T-cell (primary cell): ENCODE data around the gene TEKT3. TPM values are rescaled to one million over a fixed set of nuclear protein-coding genes. Genes with fewer than 3 reads are reported as not detected.

Source experiments
- ATAC-seq, 4 experiments: fragments of 200-7000 bp in 3 of 4; fragments of 150-1000 bp in 1 of 4; cut with Tn5 transposase; replicated peaks in 1 of 4; 1 replicate in 3 of 4; 2 replicates in 1 of 4; pipeline ENCODE4 v1.10.0; 2021; ENCODE audit warnings: moderate library complexity in 3 of 4, mild to moderate bottlenecking in 2 of 4, moderate number of reproducible peaks in 1 of 4
- CTCF ChIA-PET, 2 donors: fragments of 300-600 bp; sonication (Branson Sonifier 250); formaldehyde crosslinking; loops; one replicate each; lab custom pipeline; 2022; ENCODE audit warnings: antibody characterized with exemption in 2 of 2; lab: Charles Lee
- POLR2A ChIA-PET, 2 donors: fragments of 300-600 bp; sonication (Branson Sonifier 250); formaldehyde crosslinking; loops; one replicate each; lab custom pipeline; 2022; ENCODE audit warnings: antibody characterized with exemption in 2 of 2; lab: Charles Lee
- DNase-seq, 35 experiments: peaks; one replicate each; pipeline versions ENCODE4 v3.0.0 to v3.0.0-alpha.2; 2013 to 2023
- H3K27ac ChIP-seq: one replicate; pipeline ENCODE4 v1.5.1; 2013; ENCODE audit warnings: low read length
- H3K27me3 ChIP-seq, 2 experiments: replicated peaks in 1 of 2; 1 replicate in 1 of 2; 2 replicates in 1 of 2; pipeline versions ENCODE4 v1.6.1 to v1.7.0; 2013; ENCODE audit warnings: low read length in 1 of 2, mixed read lengths in 1 of 2; ENCODE audit not compliant: control insufficient read depth in 2 of 2, insufficient read depth in 2 of 2; ENCODE audit errors: extremely low read depth in 1 of 2
- H3K36me3 ChIP-seq, 2 donors: 1 replicate in 1 of 2; 2 replicates in 1 of 2; pipeline versions ENCODE4 v1.6.1 to v1.7.0; 2013; ENCODE audit warnings: low read length in 1 of 2; ENCODE audit not compliant: control insufficient read depth in 2 of 2, insufficient read depth in 1 of 2; ENCODE audit errors: extremely low read depth in 1 of 2
- H3K4me1 ChIP-seq, 2 experiments: 1 replicate in 1 of 2; 2 replicates in 1 of 2; pipeline versions ENCODE4 v1.6.1 to v1.7.0; 2013; ENCODE audit warnings: low read length in 2 of 2, mixed read lengths in 1 of 2; ENCODE audit not compliant: insufficient read depth in 2 of 2, control insufficient read depth in 1 of 2; ENCODE audit errors: extremely low read depth in 1 of 2
- H3K4me3 ChIP-seq, 2 donors: 1 replicate in 1 of 2; 2 replicates in 1 of 2; pipeline versions ENCODE4 v1.5.1 to v1.7.0; 2013; ENCODE audit warnings: mild to moderate bottlenecking in 2 of 2, low read length in 1 of 2, moderate library complexity in 1 of 2; ENCODE audit not compliant: control insufficient read depth in 1 of 2; ENCODE audit errors: extremely low read depth in 1 of 2
- H3K9me3 ChIP-seq: 2 replicates; pipeline ENCODE4 v1.7.0; 2013
- H3K27ac Mint-ChIP-seq, 2 donors: one replicate each; pipeline ENCODE4 v1.8.0; 2020 to 2021; ENCODE audit warnings: mild to moderate bottlenecking in 2 of 2, mixed read lengths in 2 of 2
- H3K27me3 Mint-ChIP-seq, 2 donors: one replicate each; pipeline ENCODE4 v1.8.0; 2021 to 2022; ENCODE audit warnings: mixed read lengths in 2 of 2
- H3K36me3 Mint-ChIP-seq: one replicate; pipeline ENCODE4 v1.8.0; 2021; ENCODE audit warnings: mixed read lengths
- H3K4me1 Mint-ChIP-seq, 3 donors: one replicate each; pipeline ENCODE4 v1.8.0; 2020 to 2022; ENCODE audit warnings: mixed read lengths in 3 of 3, mild to moderate bottlenecking in 1 of 3
- H3K4me3 Mint-ChIP-seq, 3 donors: one replicate each; pipeline ENCODE4 v1.8.0; 2020 to 2022; ENCODE audit warnings: mild to moderate bottlenecking in 3 of 3, mixed read lengths in 3 of 3, moderate library complexity in 3 of 3
- H3K9me3 Mint-ChIP-seq, 3 donors: one replicate each; pipeline ENCODE4 v1.8.0; 2020 to 2022; ENCODE audit warnings: mixed read lengths in 3 of 3
- WGBS: methylation state at CpG from one replicate; pipeline ENCODE4 v1.1.5; 2013; ENCODE audit warnings: missing lambda C conversion rate; ENCODE audit not compliant: insufficient coverage; 5-methylcytosine and 5-hydroxymethylcytosine counted together
- total RNA-seq, 35 experiments: library from RNA in 6 of 35; stranded (reverse) in 6 of 35; fragments of 120-200 nt in 1 of 35; gene quantifications; one replicate each; pipeline versions ENCODE4 v1.2.1 to v1.2.4 and lab custom pipeline; 2013 to 2026

TEKT3 gene
- total RNA-seq, 5 donors from 2014 or later (not counting 1 experiment from before 2014, with no cell fraction given) = 0.35 TPM; not detected in 4

- H3K4me3 Mint-ChIP-seq = no peak overlapping the region
- H3K4me1 Mint-ChIP-seq = no peaks in the 10 kb centered on the region
- no peak overlapping the region for H3K27ac Mint-ChIP-seq
- Histone ChIP-seq H3K27me3 (peaks cover 2 to 7% of the 10 kb centered on the region in 2 experiments), H3K36me3 (no peaks in the 10 kb centered on the region), H3K4me1 (no peaks in the 10 kb centered on the region), H3K9me3 (no peaks in the 10 kb centered on the region), H3K27ac (no peak overlapping the region), H3K4me3 (no peak overlapping the region)
- ChIA-PET POLR2A (no interaction called here), CTCF (no interaction called here)
- H3K9me3 Mint-ChIP-seq = no peaks in the 10 kb centered on the region
- WGBS = no CpG with 5 or more reads among the region's 6 CpGs
- peaks cover 9 to 10% of the 10 kb centered on the region in 2 donors for H3K27me3 Mint-ChIP-seq
- H3K36me3 Mint-ChIP-seq = no peaks in the 10 kb centered on the region
- DNase-seq (no peak), ATAC-seq (no peak)
Measured at GRCh38 chr17:15301845-15302244, 39.6 kb downstream of the TEKT3 start.

GRCh38 chr17:15298176-15298575 lies 43.2 kb downstream of the TEKT3 start:
- no peak for ATAC-seq
- Mint-ChIP-seq H3K4me3 (no peak overlapping the region), H3K4me1 (no peaks in the 10 kb centered on the region), H3K36me3 (no peaks in the 10 kb centered on the region), H3K27me3 (peaks cover 11 to 19% of the 10 kb centered on the region in 2 donors), H3K9me3 (no peaks in the 10 kb centered on the region), H3K27ac (no peak overlapping the region)
- Histone ChIP-seq H3K27me3 (peaks cover 2 to 9% of the 10 kb centered on the region in 2 experiments), H3K9me3 (no peaks in the 10 kb centered on the region), H3K4me1 (no peaks in the 10 kb centered on the region), H3K4me3 (no peak overlapping the region), H3K27ac (no peak overlapping the region), H3K36me3 (no peaks in the 10 kb centered on the region)
- 100% methylated on average over 2 of the region's 5 CpGs for WGBS
- ChIA-PET POLR2A (no interaction called here), CTCF (no interaction called here)
- DNase-seq = no peak

DNA sequence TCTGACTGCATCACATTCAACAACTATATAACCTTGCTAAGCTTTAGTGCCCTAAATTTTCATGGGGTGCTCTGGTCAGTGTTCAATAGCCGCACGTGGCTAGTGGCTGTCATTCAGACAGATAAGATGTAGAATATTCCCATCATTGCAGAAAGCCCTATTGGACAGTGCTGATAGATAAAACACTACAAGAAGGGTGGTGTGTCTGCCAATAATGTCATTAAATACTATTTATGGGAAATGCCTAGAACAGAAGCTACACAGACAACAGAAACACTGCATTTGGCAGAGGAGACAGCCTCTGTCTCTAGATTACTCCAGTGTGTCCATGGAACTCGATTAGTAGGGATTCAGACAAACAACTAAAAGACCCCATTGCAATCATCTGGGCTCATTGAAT lies 47.8 kb downstream of the TEKT3 start:
- H3K36me3 ChIP-seq = no peaks in the 10 kb centered on the region
- no peaks in the 10 kb centered on the region for H3K4me1 ChIP-seq
- no peaks in the 10 kb centered on the region for H3K9me3 ChIP-seq
- ChIA-PET POLR2A (no interaction called here), CTCF (no interaction called here)
- peaks cover 19 to 36% of the 10 kb centered on the region in 2 donors for H3K27me3 Mint-ChIP-seq
- H3K4me3 ChIP-seq = no peak overlapping the region
- no peaks in the 10 kb centered on the region for H3K4me1 Mint-ChIP-seq
- DNase-seq = no peak
- no peak overlapping the region for H3K27ac ChIP-seq
- no peak for ATAC-seq
- H3K27me3 ChIP-seq = peaks cover 0 to 11% of the 10 kb centered on the region in 2 experiments
- no CpG with 5 or more reads among the region's 3 CpGs for WGBS
- H3K9me3 Mint-ChIP-seq = no peaks in the 10 kb centered on the region
- H3K36me3 Mint-ChIP-seq = no peaks in the 10 kb centered on the region
- no peak overlapping the region for H3K4me3 Mint-ChIP-seq
- no peak overlapping the region for H3K27ac Mint-ChIP-seq

DNA sequence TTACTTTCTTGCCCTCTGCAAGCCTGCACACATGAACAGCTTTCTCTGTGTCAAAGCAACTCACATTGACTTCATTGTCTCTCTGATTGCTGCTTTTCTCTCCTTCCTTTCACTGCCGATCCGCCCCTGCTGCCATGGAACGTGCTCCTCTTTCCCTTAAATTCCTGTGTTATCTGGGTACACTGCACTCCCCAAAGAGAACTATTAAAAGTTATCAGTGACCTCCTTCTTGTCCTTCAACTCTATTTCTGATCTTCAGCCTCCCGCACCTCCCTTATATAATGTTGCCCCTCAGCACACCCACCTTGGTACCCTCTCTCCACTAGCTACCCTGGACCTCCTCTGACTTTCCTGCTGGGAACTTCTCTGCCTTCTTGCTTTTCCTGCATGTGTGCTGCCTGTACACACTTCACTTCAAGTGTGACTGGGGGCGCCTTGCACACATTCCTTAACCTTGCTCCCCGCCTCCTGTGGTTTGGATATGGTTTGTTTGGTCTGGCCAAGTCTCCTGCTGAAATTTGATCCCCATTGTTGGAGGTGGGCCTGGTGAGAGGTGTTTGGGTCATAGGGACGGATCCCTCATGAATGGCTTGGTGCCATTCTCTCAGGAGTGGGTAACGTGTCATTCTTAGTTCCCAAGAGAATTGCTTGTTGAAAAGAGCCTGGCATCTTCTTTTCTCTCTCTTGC lies 49.6 kb downstream of the TEKT3 start:
- Histone ChIP-seq H3K27ac (no peak overlapping the region), H3K9me3 (no peaks in the 10 kb centered on the region), H3K4me1 (no peaks in the 10 kb centered on the region), H3K27me3 (peaks cover 0 to 11% of the 10 kb centered on the region in 2 experiments), H3K4me3 (no peak overlapping the region), H3K36me3 (no peaks in the 10 kb centered on the region)
- Mint-ChIP-seq H3K9me3 (no peaks in the 10 kb centered on the region), H3K27me3 (peaks cover 31 to 49% of the 10 kb centered on the region in 2 donors), H3K36me3 (no peaks in the 10 kb centered on the region), H3K27ac (no peak overlapping the region), H3K4me1 (no peaks in the 10 kb centered on the region), H3K4me3 (no peak overlapping the region)
- 79% methylated on average over 4 of the region's 8 CpGs for WGBS
- DNase-seq (no peak), ATAC-seq (no peak)
- CTCF ChIA-PET = no interaction called here
- POLR2A ChIA-PET = interaction anchor here in 1 of 2 donors (0.6 kb wide), 1 partner anchor 130 kb away, joined by 12 read pairs; no protein-coding TSS in a partner anchor

- Histone ChIP-seq H3K4me1 (no peaks in the 10 kb centered on the region), H3K4me3 (no peak overlapping the region), H3K36me3 (no peaks in the 10 kb centered on the region), H3K9me3 (no peaks in the 10 kb centered on the region), H3K27ac (no peak overlapping the region), H3K27me3 (peaks cover 0 to 20% of the 10 kb centered on the region in 2 experiments)
- ChIA-PET POLR2A (no interaction called here), CTCF (no interaction called here)
- Mint-ChIP-seq H3K4me3 (no peak overlapping the region), H3K4me1 (no peaks in the 10 kb centered on the region), H3K27me3 (peaks cover 33 to 50% of the 10 kb centered on the region in 2 donors), H3K9me3 (no peaks in the 10 kb centered on the region), H3K27ac (no peak overlapping the region), H3K36me3 (no peaks in the 10 kb centered on the region)
- no peak for ATAC-seq
- 72% methylated on average over 5 of the region's 6 CpGs for WGBS
- DNase-seq = no peak
Measured at GRCh38 chr17:15290605-15291004, 50.8 kb downstream of the TEKT3 start.

DNA sequence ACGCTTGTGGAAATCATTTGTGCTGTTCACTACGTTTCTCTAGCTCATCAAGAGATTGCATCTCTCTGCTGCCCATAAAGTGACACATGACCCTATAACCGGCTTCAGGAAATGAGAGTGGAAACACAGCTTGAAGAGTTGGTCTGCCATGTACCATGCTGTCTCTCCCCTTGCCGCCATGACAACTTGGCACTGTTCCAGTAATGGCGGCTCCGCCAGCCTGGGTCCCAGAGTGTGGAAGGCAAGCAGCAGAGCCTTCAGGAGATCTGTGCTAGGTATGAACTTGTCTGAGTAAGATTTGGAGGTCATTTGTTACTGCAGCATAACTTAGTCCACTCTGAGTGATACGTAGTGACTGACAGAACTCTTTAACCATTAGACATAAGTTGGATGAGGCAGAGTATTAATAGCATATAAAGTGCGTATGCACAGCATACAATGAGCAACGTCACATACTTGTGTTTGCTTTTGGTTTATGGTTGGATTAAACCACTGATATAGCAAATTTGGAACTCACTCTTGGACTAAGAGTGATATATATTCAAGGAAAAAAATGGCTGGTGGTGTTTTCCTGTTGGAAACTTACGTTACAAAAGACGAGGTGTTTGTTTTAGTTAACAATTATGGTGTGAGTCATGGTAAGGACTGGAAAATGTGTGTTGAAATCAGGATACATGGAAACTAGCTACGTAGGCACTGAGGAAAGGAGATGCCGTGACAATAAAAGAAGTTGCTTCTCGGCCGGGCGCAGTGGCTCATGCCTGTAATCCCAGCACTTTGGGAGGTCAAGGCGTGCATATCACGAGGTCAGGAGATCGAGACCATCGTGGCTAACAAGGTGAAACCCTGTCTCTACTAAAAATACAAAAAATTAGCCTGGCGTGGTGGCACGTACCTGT lies 51.9 kb downstream of the TEKT3 start:
- ATAC-seq (no peak), DNase-seq (no peak)
- Histone ChIP-seq H3K36me3 (no peaks in the 10 kb centered on the region), H3K4me1 (no peaks in the 10 kb centered on the region), H3K27ac (no peak overlapping the region), H3K9me3 (no peaks in the 10 kb centered on the region), H3K27me3 (peaks cover 0 to 16% of the 10 kb centered on the region in 2 experiments), H3K4me3 (no peak overlapping the region)
- Mint-ChIP-seq H3K9me3 (no peaks in the 10 kb centered on the region), H3K36me3 (no peaks in the 10 kb centered on the region), H3K27ac (no peak overlapping the region), H3K4me3 (no peak overlapping the region), H3K4me1 (no peaks in the 10 kb centered on the region), H3K27me3 (peaks cover 36 to 52% of the 10 kb centered on the region in 2 donors)
- ChIA-PET POLR2A (no interaction called here), CTCF (no interaction called here)
- WGBS = 78% methylated on average over 15 of the region's 22 CpGs
